ENCODE results near the gene GDPGP1. TPM values are rescaled to one million over a fixed set of nuclear protein-coding genes. Genes with fewer than 3 reads are reported as not detected.

The GDPGP1 gene
- total and polyA plus RNA-seq, 2 of the 4 experiments (the other 2 are of a cell fraction) = 2.3 to 4.1 TPM

DNA sequence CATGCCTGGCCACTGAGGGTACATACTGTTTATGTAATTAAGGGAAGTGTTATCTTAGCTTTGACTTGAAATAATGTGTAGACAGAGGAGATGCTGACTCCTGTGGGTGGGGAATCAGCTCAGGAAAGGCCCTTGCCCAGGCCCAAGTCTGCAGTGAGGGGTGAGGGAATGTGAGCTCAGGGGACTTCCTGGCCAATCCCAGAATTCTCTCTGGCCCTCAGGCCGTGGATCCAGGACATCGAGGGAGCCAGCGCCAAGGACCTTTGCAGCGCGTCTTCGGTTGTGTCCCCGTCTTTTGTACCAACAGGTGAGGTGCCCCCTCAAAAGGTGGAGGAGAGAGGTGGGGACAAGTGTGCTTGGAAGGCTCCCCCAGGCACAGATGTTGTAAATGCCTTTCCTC, 6.7 kb upstream of the GDPGP1 start:
- H2AK9ac ChIP-seq (replicated peaks; ENCODE audit: low read depth, low read length, poor library complexity) = peak overlapping the region; percentile 46
- no peak overlapping the region for H2AFZ ChIP-seq (replicated peaks; ENCODE audit: low read length, poor library complexity)
- H3K23ac ChIP-seq (ENCODE audit: low read depth, low read length) = no peak overlapping the region
- no peak overlapping the region for H3K9ac ChIP-seq (ENCODE audit: low read depth, low read length)
- BruUV-seq (replicated peaks) = no TSS peak
- peaks cover 9 to 24% of the 10 kb centered on the region in 2 experiments; a peak in 3 of 4 replicates for H3K79me1 ChIP-seq (ENCODE audit: low read depth in 1 of 2, low read length in 2 of 2)
- no peak overlapping the region for H2BK120ac ChIP-seq (ENCODE audit: low read depth, low read length)
- no peaks in the 10 kb centered on the region for H3K9me3 ChIP-seq (ENCODE audit: control insufficient read depth, insufficient read depth, low read length)
- in situ Hi-C loops (cut with MboI; ENCODE audit: low sequenced_read_pairs) = loop anchor here (10.0 kb wide), 1 partner anchor 333 kb away; the partner anchor contains the start of gene AP3S2
- no peak overlapping the region for H3K18ac ChIP-seq (ENCODE audit: low read depth, low read length)
- no peak overlapping the region for H3K4ac ChIP-seq (ENCODE audit: low read depth, low read length)
- dilution Hi-C loops (cut with HindIII; ENCODE audit: low sequenced_read_pairs, unreplicated experiment) = no loop called here
- H4K8ac ChIP-seq (ENCODE audit: low read depth in 2 of 2, low read length in 2 of 2) = no peak overlapping the region
- H4K91ac ChIP-seq (ENCODE audit: insufficient read depth, low read depth, low read length) = no peak overlapping the region
- intact Hi-C loops (cut with micrococcal nuclease) = loop anchor here (10.0 kb wide), 1 partner anchor 143 kb away; no protein-coding TSS in a partner anchor
- no peak overlapping the region for H2BK15ac ChIP-seq (ENCODE audit: low read depth, low read length)
- no peak overlapping the region for H3K4me2 ChIP-seq (ENCODE audit: low read depth, low read length)
- DNase-seq (no peak), ATAC-seq (ENCODE audit: low read depth) (no peak)
- peaks cover 4% of the 10 kb centered on the region for H3K4me1 ChIP-seq (ENCODE audit: control insufficient read depth, insufficient read depth, low read length)
- whole genome bisulfite sequencing, 2 experiments (ENCODE audit: extremely low coverage in 2 of 2, insufficient read length in 1 of 2) = 92% methylated on average over 2 of the region's 7 CpGs; no CpG with 5 or more reads in 1 of the 2 experiments
- H3K36me3 ChIP-seq (ENCODE audit: control insufficient read depth, insufficient read depth, low read length) = peaks cover 67% of the 10 kb centered on the region
- no peak overlapping the region for H2BK5ac ChIP-seq (ENCODE audit: low read depth, low read length, poor library complexity, severe bottlenecking)
- no peak overlapping the region for H3K4me3 ChIP-seq (ENCODE audit: insufficient read depth, low read depth, low read length)
- 0 out of 2 replicates have a peak, but pooled peaks cover 7% of the 10 kb centered on the region for H4K20me1 ChIP-seq (ENCODE audit: insufficient read depth, low read length)
- H4K5ac ChIP-seq (ENCODE audit: low read depth, low read length) = no peak overlapping the region
- H3K14ac ChIP-seq (replicated peaks; ENCODE audit: low read depth, low read length) = no peak overlapping the region
- no peak overlapping the region for H3K27ac ChIP-seq (ENCODE audit: insufficient read depth, low read length)
- peaks cover 11% of the 10 kb centered on the region for H3K9me1 ChIP-seq (ENCODE audit: insufficient read depth, low read length)
- POLR2A ChIA-PET (ENCODE audit: unreplicated experiment) = no interaction called here
- H2AK5ac ChIP-seq (ENCODE audit: low read depth, low read length) = no peak overlapping the region
- no peak overlapping the region for H3K56ac ChIP-seq (ENCODE audit: extremely low read depth, insufficient read depth, low read length)
- H2BK20ac ChIP-seq (ENCODE audit: low read depth, low read length) = no peak overlapping the region
- no peaks in the 10 kb centered on the region for H3K27me3 ChIP-seq (ENCODE audit: control insufficient read depth, insufficient read depth, low read length)
- TF ChIP-seq BHLHE40 (IDR thresholded peaks at IDR 0.05; ENCODE audit: low read depth, low read length) = no peak
- no peak for TF ChIP-seq USF2 (IDR thresholded peaks at IDR 0.05; ENCODE audit: low read depth, low read length)
- TF ChIP-seq, protein P1, sequence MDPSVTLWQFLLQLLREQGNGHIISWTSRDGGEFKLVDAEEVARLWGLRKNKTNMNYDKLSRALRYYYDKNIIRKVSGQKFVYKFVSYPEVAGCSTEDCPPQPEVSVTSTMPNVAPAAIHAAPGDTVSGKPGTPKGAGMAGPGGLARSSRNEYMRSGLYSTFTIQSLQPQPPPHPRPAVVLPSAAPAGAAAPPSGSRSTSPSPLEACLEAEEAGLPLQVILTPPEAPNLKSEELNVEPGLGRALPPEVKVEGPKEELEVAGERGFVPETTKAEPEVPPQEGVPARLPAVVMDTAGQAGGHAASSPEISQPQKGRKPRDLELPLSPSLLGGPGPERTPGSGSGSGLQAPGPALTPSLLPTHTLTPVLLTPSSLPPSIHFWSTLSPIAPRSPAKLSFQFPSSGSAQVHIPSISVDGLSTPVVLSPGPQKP (IDR thresholded peaks at IDR 0.05; ENCODE audit: borderline replicate concordance, low read depth, low read length) = no peak
- no peak for TF ChIP-seq MAZ (IDR thresholded peaks at IDR 0.05; ENCODE audit: borderline replicate concordance, low read depth, low read length)
- TF ChIP-seq RCOR1 (IDR thresholded peaks at IDR 0.05; ENCODE audit: insufficient replicate concordance, low read length) = no peak
- TF ChIP-seq MAFK (IDR thresholded peaks at IDR 0.05; ENCODE audit: low read depth, low read length) = no peak
- no peak for TF ChIP-seq RAD21 (IDR thresholded peaks at IDR 0.05; ENCODE audit: low read length)
- TF ChIP-seq SMC3 (IDR thresholded peaks at IDR 0.05; ENCODE audit: low read depth, low read length) = no peak
- TF ChIP-seq CEBPB (IDR thresholded peaks at IDR 0.05; ENCODE audit: low read depth, low read length) = no peak
- TF ChIP-seq, protein P2, sequence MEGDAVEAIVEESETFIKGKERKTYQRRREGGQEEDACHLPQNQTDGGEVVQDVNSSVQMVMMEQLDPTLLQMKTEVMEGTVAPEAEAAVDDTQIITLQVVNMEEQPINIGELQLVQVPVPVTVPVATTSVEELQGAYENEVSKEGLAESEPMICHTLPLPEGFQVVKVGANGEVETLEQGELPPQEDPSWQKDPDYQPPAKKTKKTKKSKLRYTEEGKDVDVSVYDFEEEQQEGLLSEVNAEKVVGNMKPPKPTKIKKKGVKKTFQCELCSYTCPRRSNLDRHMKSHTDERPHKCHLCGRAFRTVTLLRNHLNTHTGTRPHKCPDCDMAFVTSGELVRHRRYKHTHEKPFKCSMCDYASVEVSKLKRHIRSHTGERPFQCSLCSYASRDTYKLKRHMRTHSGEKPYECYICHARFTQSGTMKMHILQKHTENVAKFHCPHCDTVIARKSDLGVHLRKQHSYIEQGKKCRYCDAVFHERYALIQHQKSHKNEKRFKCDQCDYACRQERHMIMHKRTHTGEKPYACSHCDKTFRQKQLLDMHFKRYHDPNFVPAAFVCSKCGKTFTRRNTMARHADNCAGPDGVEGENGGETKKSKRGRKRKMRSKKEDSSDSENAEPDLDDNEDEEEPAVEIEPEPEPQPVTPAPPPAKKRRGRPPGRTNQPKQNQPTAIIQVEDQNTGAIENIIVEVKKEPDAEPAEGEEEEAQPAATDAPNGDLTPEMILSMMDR (conservative IDR thresholded peaks at IDR 0.05; ENCODE audit: low read depth, low read length) = no peak
- TF ChIP-seq RFX5 (IDR thresholded peaks at IDR 0.05; ENCODE audit: low read depth, low read length) = no peak
- TF ChIP-seq NFE2L2 (IDR thresholded peaks at IDR 0.05; ENCODE audit: low read depth, low read length) = no peak
- no peak for TF ChIP-seq CHD1 (IDR thresholded peaks at IDR 0.05; ENCODE audit: low read depth, low read length)
- TF ChIP-seq POLR2A (IDR thresholded peaks at IDR 0.05; ENCODE audit: low read depth, low read length) = no peak
- TF ChIP-seq FOS (IDR thresholded peaks at IDR 0.05; ENCODE audit: low read depth, low read length) = no peak
- no peak for TF ChIP-seq MXI1 (IDR thresholded peaks at IDR 0.05; ENCODE audit: borderline replicate concordance, low read depth, low read length)
- CTCF ChIA-PET = no interaction called here
